ENCODE measurements around the gene HGFAC. TPM values are rescaled to one million over a fixed set of nuclear protein-coding genes. Genes with fewer than 3 reads are reported as not detected.

Gene HGFAC
- total RNA-seq, 1 donor from 2014 or later: 1.2 TPM

DNA sequence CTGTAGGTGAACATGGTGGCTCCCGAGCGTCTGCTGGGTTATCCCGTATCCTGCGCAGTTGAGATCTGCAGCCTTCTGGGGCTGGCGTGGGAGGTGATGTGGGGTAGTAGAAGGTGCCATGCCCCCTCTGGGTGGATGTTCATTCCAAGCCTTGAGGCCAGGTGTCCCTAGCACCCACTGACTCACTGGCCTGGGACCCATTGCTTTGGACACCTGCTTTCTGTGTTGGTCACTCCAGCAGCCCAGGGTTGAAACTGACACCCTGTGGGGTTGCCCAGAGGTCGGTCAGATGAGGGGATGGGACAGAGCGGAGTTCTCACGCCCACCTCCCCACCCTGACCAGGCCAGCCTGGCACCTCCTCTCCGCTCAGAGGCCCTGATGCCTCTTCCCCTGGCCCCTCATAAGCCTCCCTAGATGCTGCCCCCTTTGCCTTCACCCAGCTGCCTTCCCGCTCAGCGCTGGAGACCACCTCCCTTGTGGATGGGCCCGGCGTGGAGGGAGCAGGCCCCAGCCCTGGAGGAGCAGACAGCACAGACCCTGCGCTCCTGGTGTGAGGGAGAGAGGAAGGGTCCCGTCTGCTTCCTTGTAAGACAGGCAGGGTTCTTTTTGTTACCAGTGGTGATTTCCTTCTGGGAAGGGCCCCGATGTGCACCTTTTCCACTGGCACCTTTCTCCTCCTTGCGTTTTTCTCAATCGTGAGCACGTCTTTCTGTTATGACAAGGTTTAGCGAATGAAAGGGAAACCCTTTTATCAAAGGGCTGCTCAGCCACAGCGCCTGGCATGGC lies 23.3 kb downstream of the HGFAC start:
- no peaks in the 10 kb centered on the region for H3K36me3 ChIP-seq
- no peak overlapping the region for H3K4me3 ChIP-seq
- no peaks in the 10 kb centered on the region for H3K9me3 ChIP-seq
- H3K4me1 ChIP-seq: peaks cover 5% of the 10 kb centered on the region
- intact Hi-C loops (cut with DNase I): no loop called here
- H3K27ac ChIP-seq: no peak overlapping the region
- no peak for DNase-seq
- peaks cover 34% of the 10 kb centered on the region for H3K27me3 ChIP-seq
- TF ChIP-seq, protein P1, sequence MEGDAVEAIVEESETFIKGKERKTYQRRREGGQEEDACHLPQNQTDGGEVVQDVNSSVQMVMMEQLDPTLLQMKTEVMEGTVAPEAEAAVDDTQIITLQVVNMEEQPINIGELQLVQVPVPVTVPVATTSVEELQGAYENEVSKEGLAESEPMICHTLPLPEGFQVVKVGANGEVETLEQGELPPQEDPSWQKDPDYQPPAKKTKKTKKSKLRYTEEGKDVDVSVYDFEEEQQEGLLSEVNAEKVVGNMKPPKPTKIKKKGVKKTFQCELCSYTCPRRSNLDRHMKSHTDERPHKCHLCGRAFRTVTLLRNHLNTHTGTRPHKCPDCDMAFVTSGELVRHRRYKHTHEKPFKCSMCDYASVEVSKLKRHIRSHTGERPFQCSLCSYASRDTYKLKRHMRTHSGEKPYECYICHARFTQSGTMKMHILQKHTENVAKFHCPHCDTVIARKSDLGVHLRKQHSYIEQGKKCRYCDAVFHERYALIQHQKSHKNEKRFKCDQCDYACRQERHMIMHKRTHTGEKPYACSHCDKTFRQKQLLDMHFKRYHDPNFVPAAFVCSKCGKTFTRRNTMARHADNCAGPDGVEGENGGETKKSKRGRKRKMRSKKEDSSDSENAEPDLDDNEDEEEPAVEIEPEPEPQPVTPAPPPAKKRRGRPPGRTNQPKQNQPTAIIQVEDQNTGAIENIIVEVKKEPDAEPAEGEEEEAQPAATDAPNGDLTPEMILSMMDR (IDR thresholded peaks at IDR 0.05): no peak
- no peak for ATAC-seq

DNA sequence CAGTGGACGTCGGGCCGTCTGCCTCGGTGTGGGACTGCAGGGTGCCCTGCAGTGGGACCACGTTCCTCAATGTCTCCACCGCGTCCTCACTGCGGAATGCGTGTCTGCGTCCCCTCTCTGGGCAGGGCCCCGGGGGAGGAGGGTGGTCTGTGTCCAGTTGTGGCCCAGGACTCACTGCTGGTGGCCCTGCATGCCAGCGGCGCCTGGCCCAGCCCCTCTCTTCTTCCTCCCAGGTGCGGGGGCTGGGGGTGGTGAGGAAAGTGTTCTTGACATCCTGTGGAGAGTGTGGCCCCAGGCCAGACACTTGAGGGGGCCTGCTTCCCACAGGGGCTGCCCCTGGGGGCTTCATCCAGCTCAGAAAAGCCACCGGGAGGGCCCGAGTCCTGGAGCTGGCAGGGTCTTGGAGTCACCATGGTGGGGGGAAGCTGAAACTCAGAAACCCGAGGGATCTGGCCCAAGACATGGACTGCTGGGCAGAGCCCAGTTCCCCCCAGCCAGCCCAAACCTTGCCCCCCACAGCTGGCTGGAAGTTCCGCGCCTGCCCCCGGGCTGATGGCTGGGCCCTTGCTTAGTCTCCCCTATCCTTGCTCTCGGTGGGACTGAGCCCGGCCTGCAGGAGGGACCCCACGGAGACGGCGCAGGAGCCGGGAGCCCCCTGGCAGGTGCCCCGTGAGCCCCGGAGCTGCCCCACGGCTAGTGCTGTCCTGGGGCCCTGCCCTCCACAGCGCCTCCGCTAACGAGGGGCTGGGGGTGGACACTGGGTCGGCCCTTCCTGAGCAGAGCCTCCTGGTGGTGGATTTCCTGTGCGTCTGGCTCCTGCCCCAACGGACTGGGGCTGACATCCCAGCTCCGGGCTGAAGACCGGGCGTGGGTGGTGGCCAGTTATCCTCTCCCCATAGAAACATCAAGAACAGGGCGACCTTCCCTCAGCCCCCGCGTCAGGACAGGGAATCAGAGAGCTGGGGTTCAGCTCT lies 24.2 kb downstream of the HGFAC start:
- ATAC-seq (no peak), DNase-seq (no peak)
- no peak overlapping the region for H3K4me3 ChIP-seq
- intact Hi-C loops (cut with DNase I): no loop called here
- H3K27me3 ChIP-seq: peaks cover 36% of the 10 kb centered on the region
- H3K4me1 ChIP-seq: peaks cover 5% of the 10 kb centered on the region
- H3K9me3 ChIP-seq: no peaks in the 10 kb centered on the region
- no peaks in the 10 kb centered on the region for H3K36me3 ChIP-seq
- TF ChIP-seq, protein P1 (IDR thresholded peaks at IDR 0.05): no peak
- H3K27ac ChIP-seq: no peak overlapping the region

DNA sequence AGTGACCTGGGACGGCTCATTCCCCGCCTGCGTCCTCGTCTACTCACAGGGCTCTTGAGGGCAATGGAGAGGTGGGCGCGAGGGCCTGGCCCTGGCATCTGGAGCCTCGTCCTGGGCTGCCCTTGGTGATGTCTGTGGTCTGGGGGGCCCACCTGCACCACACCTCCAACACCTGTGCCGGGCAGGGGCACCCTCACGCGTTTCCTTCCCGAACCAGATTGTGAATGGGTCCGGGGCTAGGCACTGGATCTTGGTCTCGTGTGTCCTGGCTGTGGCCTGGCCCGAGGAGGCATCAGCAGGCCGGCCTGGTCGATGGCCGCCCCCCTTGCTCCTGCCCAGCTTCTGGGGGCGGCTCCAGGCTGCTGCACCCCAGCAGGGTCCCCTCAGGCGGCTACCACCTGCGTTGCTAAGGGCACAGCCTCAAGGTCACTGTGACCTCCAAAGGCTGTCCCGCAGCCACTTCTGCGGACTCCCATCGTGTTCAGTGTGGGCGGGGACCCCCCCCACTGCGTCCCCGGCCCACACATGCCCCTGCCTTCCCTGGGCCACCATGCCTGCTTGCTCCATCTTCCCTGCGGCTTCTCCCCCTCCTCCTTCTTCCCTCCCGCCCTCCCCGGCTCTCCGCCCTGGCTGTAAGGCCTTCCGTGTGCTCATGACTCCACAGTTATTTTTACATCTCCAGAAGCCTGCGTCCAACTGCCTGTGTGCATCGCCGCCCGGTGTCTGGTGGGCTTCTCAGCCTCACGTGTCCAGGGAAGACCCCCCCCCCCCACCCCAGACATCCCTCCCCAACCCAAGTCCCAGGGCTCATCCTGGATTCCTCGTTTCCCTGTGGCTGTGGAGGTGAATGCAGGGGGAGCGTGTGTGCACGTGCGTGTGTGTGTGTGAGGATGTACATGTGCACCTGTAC lies 25.2 kb downstream of the HGFAC start:
- intact Hi-C loops (cut with DNase I): no loop called here
- no peak for ATAC-seq
- Histone ChIP-seq H3K27ac (no peak overlapping the region), H3K4me1 (peaks cover 5% of the 10 kb centered on the region), H3K9me3 (no peaks in the 10 kb centered on the region), H3K36me3 (no peaks in the 10 kb centered on the region), H3K27me3 (peaks cover 38% of the 10 kb centered on the region), H3K4me3 (no peak overlapping the region)
- TF ChIP-seq, protein P1 (IDR thresholded peaks at IDR 0.05): no peak
- no peak for DNase-seq

DNA sequence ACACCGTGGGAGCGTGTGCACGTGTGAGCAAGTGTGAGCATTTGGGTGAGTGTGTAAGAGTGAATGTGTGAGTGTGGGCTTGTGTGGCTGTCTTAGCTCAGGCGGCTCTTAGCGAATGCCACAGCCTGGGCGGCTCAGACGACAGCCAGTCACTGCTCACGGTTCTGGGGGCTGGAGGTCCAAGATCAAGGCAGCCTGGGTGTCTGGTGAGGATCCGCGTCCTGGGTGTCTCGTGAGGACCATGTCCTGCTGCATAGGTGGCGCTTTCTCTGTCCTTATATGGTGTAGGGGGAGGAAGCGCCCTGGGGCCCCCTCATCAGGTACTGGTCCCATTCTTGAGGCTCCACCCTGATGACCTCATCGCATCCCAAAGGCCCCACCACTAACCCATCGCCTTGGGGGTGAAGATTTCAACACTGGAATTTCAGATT lies 25.8 kb downstream of the HGFAC start:
- H3K27ac ChIP-seq: no peak overlapping the region
- H3K4me3 ChIP-seq: no peak overlapping the region
- intact Hi-C loops (cut with DNase I): no loop called here
- no peak for ATAC-seq
- H3K4me1 ChIP-seq: peaks cover 3% of the 10 kb centered on the region
- no peaks in the 10 kb centered on the region for H3K36me3 ChIP-seq
- TF ChIP-seq, protein P1 (IDR thresholded peaks at IDR 0.05): no peak
- no peaks in the 10 kb centered on the region for H3K9me3 ChIP-seq
- H3K27me3 ChIP-seq: peaks cover 36% of the 10 kb centered on the region
- no peak for DNase-seq

DNA sequence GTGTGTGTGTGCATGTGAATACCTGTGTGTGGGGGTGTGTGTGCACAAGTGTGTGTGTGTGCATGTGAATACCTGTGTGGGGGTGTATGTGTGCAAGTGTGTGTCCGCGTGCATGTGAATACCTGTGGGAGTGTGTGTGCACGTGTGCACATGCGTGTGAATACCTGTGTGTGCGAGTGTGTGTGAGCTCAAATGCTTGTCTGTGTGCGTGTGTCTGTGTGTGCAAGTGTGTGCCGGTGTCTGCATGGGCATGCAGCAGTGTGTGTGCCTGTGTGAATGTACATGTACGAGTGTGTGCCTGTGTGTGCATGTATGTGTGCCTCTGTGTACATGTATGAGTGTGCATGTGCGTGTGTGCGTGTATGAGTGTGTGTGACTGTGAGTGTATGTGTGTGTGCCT lies 26.4 kb downstream of the HGFAC start:
- Histone ChIP-seq H3K9me3 (no peaks in the 10 kb centered on the region), H3K27ac (no peak overlapping the region), H3K4me1 (no peaks in the 10 kb centered on the region), H3K36me3 (no peaks in the 10 kb centered on the region), H3K4me3 (no peak overlapping the region), H3K27me3 (peaks cover 33% of the 10 kb centered on the region)
- intact Hi-C loops (cut with DNase I): no loop called here
- DNase-seq: no peak
- TF ChIP-seq, protein P1 (IDR thresholded peaks at IDR 0.05): no peak
- no peak for ATAC-seq
